ENCODE measurements around the gene SMAD3. TPM values are rescaled to one million over a fixed set of nuclear protein-coding genes. Genes with fewer than 3 reads are reported as not detected.

SMAD3 gene
- 10 to 100 TPM; 30.6 to 45.4 TPM for total RNA-seq

DNA sequence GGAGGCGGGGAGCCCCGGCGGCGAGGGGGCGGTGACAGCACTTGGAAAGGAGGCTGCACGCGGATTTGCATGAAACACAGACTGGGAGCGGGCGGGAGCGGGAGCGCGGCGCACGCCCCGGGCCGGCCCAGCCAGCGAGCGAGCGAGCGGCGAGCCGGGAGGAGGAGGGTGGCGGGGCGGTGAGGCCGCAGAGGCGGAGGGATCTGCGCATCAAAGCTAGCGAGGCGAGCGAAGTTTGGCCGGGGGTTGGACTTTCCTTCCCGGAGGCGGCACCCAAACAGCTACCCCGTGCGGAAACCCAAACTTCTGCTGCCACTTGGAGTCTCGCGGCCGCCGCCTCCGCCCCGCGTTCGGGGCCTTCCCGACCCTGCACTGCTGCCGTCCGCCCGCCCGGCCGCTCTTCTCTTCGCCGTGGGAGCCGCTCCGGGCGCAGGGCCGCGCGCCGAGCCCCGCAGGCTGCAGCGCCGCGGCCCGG is at the start of gene SMAD3:
Gene SMAD3 (plus strand): TSS at position 72 of the 475 bp plus-strand sequence. CDS start 553 bp downstream, outside the sequence.
- TF ChIP-seq, protein P1, sequence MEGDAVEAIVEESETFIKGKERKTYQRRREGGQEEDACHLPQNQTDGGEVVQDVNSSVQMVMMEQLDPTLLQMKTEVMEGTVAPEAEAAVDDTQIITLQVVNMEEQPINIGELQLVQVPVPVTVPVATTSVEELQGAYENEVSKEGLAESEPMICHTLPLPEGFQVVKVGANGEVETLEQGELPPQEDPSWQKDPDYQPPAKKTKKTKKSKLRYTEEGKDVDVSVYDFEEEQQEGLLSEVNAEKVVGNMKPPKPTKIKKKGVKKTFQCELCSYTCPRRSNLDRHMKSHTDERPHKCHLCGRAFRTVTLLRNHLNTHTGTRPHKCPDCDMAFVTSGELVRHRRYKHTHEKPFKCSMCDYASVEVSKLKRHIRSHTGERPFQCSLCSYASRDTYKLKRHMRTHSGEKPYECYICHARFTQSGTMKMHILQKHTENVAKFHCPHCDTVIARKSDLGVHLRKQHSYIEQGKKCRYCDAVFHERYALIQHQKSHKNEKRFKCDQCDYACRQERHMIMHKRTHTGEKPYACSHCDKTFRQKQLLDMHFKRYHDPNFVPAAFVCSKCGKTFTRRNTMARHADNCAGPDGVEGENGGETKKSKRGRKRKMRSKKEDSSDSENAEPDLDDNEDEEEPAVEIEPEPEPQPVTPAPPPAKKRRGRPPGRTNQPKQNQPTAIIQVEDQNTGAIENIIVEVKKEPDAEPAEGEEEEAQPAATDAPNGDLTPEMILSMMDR (IDR thresholded peaks at IDR 0.05): no peak
- TF ChIP-seq POLR2A (IDR thresholded peaks at IDR 0.05): peak; percentile 89
- peak; percentile 28 for TF ChIP-seq POLR2AphosphoS5 (IDR thresholded peaks at IDR 0.05)
- peak; percentile 91 for DNase-seq (ENCODE audit: low spot score)
- Histone ChIP-seq H3K27ac (peak within 1 kb of the TSS; percentile 87 to 89), H3K4me1 (replicated peaks) (peaks cover 6% of the 10 kb centered on the region), H3K4me3 (peak within 1 kb of the TSS; percentile 81 to 92), H3K9me3 (no peaks in the 10 kb centered on the region), H3K36me3 (no peaks in the 10 kb centered on the region), H3K27me3 (replicated peaks; ENCODE audit: insufficient read depth) (no peaks in the 10 kb centered on the region)
- intact Hi-C loops (cut with DNase I): loop anchor here (5.0 to 10.0 kb wide), 5 partner anchors 57 to 237 kb away; partner anchors contain the start of genes AAGAB and IQCH
- WGBS: under 1% methylated on average over 38 of the region's 63 CpGs

DNA sequence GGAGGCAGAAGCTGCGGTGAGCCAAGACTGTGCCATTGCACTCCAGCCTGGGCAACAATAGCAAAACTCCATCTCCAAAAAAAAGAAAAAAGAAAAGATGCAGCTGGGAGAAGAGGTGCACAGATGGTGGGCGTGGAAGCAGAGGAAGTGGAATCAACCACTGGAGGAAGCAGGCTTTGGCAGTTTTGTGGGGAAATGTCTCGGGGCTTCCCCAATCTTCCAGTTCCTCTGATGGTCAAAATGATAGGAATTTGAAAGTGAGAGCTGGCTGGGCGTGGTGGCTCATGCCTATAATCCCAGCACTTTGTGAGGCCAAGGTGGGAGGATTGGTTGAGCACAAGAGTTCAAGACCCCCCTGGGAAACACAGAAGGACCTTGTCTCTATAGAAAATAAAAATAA is 48.1 kb upstream of the SMAD3 start:
- WGBS: 54% methylated on average over 4 of the region's 4 CpGs
- no peak overlapping the region for H3K27ac ChIP-seq
- H3K36me3 ChIP-seq: no peaks in the 10 kb centered on the region
- no peaks in the 10 kb centered on the region for H3K9me3 ChIP-seq
- no peaks in the 10 kb centered on the region for H3K27me3 ChIP-seq (replicated peaks; ENCODE audit: insufficient read depth)
- intact Hi-C loops (cut with DNase I): no loop called here
- no peak overlapping the region for H3K4me3 ChIP-seq
- H3K4me1 ChIP-seq (replicated peaks): no peaks in the 10 kb centered on the region
- TF ChIP-seq, protein P1 (IDR thresholded peaks at IDR 0.05): no peak
- no peak for TF ChIP-seq POLR2A (IDR thresholded peaks at IDR 0.05)
- no peak for TF ChIP-seq POLR2AphosphoS5 (IDR thresholded peaks at IDR 0.05)
- DNase-seq (ENCODE audit: low spot score): no peak

DNA sequence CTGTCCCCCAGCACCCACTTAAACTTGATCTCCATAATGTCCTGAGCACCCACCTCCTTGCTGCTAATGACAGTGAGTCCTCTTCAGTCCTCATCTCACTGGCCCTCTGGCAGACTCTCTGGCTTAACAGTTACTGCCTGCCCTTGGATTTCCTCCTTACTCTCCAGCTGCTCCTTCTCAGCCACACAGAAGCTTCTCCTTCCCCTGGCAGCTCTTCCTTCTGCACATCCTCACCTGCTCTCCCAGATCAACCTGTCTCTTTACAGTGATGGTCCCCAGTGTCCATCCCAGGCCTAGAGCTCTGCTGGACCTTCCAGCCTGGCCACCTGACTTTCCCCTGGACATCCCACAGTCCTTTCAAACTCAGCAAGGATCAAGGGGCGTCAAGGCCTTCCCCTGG is 47.4 kb upstream of the SMAD3 start:
- DNase-seq (ENCODE audit: low spot score): no peak
- no peaks in the 10 kb centered on the region for H3K4me1 ChIP-seq (replicated peaks)
- 90% methylated on average over 1 of the region's 1 CpG for WGBS
- H3K36me3 ChIP-seq: no peaks in the 10 kb centered on the region
- H3K9me3 ChIP-seq: no peaks in the 10 kb centered on the region
- H3K27ac ChIP-seq: no peak overlapping the region
- TF ChIP-seq POLR2A (IDR thresholded peaks at IDR 0.05): no peak
- no peak for TF ChIP-seq POLR2AphosphoS5 (IDR thresholded peaks at IDR 0.05)
- TF ChIP-seq, protein P1 (IDR thresholded peaks at IDR 0.05): no peak
- no peak overlapping the region for H3K4me3 ChIP-seq
- H3K27me3 ChIP-seq (replicated peaks; ENCODE audit: insufficient read depth): no peaks in the 10 kb centered on the region
- intact Hi-C loops (cut with DNase I): no loop called here

DNA sequence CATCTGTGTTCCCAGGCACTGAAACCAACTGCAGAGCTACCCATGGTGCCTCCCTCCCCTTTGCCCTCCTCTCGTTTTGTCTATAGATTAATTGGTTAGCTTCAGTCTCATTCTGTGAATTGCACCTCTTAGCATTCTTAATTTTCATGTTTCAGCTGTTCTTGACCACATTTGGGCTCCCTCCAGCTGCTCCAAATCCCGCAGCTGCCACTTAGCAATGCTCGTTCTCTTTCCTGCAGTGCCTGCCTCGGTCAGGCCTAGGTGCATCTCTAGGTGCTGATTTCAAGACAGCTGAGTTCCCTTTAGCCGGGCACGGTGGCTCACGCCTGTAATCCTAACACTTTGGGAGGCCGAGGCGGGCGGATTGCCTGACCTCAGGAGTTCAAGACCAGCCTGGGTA is 47.0 kb upstream of the SMAD3 start:
- DNase-seq (ENCODE audit: low spot score): no peak
- H3K4me1 ChIP-seq (replicated peaks): no peaks in the 10 kb centered on the region
- H3K36me3 ChIP-seq: no peaks in the 10 kb centered on the region
- no peak overlapping the region for H3K4me3 ChIP-seq
- no peaks in the 10 kb centered on the region for H3K27me3 ChIP-seq (replicated peaks; ENCODE audit: insufficient read depth)
- no peak overlapping the region for H3K27ac ChIP-seq
- intact Hi-C loops (cut with DNase I): no loop called here
- TF ChIP-seq, protein P1 (IDR thresholded peaks at IDR 0.05): no peak
- TF ChIP-seq POLR2AphosphoS5 (IDR thresholded peaks at IDR 0.05): no peak
- no peak for TF ChIP-seq POLR2A (IDR thresholded peaks at IDR 0.05)
- no peaks in the 10 kb centered on the region for H3K9me3 ChIP-seq
- WGBS: 90% methylated on average over 10 of the region's 10 CpGs

DNA sequence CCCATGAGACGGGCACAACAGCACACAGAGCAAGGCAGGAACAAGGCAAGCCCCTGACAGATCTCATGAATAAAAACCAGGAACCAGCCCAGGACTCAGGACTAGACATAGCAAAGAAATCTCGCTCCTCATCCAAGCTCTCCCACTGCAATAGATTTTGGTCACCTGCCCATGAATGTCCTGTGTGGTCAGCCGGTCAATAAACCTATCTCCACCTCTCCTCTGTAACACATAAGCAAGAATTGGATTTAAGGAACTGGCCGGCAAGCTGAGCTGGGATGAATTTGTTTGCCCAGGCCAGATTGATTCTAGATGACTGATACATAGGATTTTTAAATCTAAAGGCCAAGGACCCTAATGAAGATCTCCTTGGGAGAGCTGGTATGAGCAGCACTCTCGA is 46.3 kb upstream of the SMAD3 start:
- Histone ChIP-seq H3K9me3 (no peaks in the 10 kb centered on the region), H3K27me3 (replicated peaks; ENCODE audit: insufficient read depth) (no peaks in the 10 kb centered on the region), H3K4me3 (no peak overlapping the region), H3K36me3 (no peaks in the 10 kb centered on the region), H3K27ac (no peak overlapping the region), H3K4me1 (replicated peaks) (peaks cover 2% of the 10 kb centered on the region)
- intact Hi-C loops (cut with DNase I): no loop called here
- TF ChIP-seq POLR2AphosphoS5 (IDR thresholded peaks at IDR 0.05): no peak
- no peak for TF ChIP-seq POLR2A (IDR thresholded peaks at IDR 0.05)
- TF ChIP-seq, protein P1 (IDR thresholded peaks at IDR 0.05): no peak
- 83% methylated on average over 5 of the region's 5 CpGs for WGBS
- no peak for DNase-seq (ENCODE audit: low spot score)

Data from prostate gland (tissue), 2 donors.